Astrocyte (in vitro differentiated cells and primary cell): ENCODE measurements around the gene USP32.

ENCODE experiments used
- CTCF ChIP-seq: IDR thresholded peaks from 2 replicates; pipeline ENCODE4 v1.5.1; 2011; ENCODE audit warnings: low read depth, mild to moderate bottlenecking, inconsistent platforms, low read length, moderate library complexity; ENCODE audit not compliant: insufficient read depth
- EZH2 ChIP-seq: IDR thresholded peaks from 2 replicates; pipeline ENCODE4 v1.6.1; 2012; ENCODE audit warnings: mild to moderate bottlenecking, low read length, inconsistent platforms; ENCODE audit not compliant: insufficient read depth

- TF ChIP-seq CTCF (no peak), EZH2 (no peak)
Measured at GRCh38 chr17:60371818-60372510, 20.0 kb downstream of the USP32 start.
